ENCODE data around the gene SMARCD2.

DNA sequence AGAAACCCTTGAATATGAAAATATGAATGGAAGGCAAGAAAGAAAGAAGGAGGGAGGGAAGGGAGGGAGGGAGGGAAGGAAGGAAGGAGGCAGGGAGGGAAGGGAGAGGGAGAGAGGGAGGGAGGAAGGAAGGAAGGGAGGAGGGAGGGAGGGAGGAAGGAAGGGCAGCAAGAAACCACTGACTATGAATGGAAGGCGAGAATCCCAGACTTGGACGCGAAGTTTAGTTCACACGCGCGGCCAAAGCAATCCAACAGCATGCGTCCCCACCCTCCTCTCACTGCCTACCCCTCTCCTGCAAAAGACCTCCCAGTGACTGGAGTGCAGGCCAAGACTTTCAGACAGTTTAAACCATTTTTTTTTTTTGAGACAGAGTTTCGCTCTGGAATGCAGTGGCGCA lies 7.9 kb upstream of the SMARCD2 start:
- TF ChIP-seq POLR2AphosphoS5 (IDR thresholded peaks at IDR 0.05) (no peak), POLR2A (IDR thresholded peaks at IDR 0.05) (no peak)
- TF ChIP-seq, protein P1, sequence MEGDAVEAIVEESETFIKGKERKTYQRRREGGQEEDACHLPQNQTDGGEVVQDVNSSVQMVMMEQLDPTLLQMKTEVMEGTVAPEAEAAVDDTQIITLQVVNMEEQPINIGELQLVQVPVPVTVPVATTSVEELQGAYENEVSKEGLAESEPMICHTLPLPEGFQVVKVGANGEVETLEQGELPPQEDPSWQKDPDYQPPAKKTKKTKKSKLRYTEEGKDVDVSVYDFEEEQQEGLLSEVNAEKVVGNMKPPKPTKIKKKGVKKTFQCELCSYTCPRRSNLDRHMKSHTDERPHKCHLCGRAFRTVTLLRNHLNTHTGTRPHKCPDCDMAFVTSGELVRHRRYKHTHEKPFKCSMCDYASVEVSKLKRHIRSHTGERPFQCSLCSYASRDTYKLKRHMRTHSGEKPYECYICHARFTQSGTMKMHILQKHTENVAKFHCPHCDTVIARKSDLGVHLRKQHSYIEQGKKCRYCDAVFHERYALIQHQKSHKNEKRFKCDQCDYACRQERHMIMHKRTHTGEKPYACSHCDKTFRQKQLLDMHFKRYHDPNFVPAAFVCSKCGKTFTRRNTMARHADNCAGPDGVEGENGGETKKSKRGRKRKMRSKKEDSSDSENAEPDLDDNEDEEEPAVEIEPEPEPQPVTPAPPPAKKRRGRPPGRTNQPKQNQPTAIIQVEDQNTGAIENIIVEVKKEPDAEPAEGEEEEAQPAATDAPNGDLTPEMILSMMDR (IDR thresholded peaks at IDR 0.05): no peak
